Measurements from ENCODE around the gene RXFP3. TPM values are rescaled to one million over a fixed set of nuclear protein-coding genes. Genes with fewer than 3 reads are reported as not detected.

Gene RXFP3
- polyA plus RNA-seq, 1 donor (not counting 4 experiments of a cell fraction or from before 2014, with no cell fraction given): not detected

GRCh38 chr5:33980030-33980429, 43.8 kb downstream of the RXFP3 start:
- TF ChIP-seq EZH2 (IDR thresholded peaks at IDR 0.05; ENCODE audit: low read length): no peak
- no peak for TF ChIP-seq CTCF (optimal IDR thresholded peaks at IDR 0.05 in 1 of 3, IDR thresholded peaks at IDR 0.05 in 1 of 3, conservative IDR thresholded peaks at IDR 0.05 in 1 of 3; ENCODE audit: extremely low read depth in 1 of 3, insufficient read depth in 2 of 3, low read length in 3 of 3)
- dilution Hi-C loops (cut with MboI; ENCODE audit: extremely low pct_ligation_motif_present, low sequenced_read_pairs): no loop called here
- no peak for DNase-seq (ENCODE audit: low read depth, low spot score)
- no peaks in the 10 kb centered on the region for H3K79me2 ChIP-seq (ENCODE audit: control insufficient read depth, insufficient read depth, low read length)
- H3K4me2 ChIP-seq (ENCODE audit: control insufficient read depth, extremely low read depth, insufficient read depth, low read depth, low read length): no peak overlapping the region
- H3K9me1 ChIP-seq (ENCODE audit: control insufficient read depth, extremely low read depth, insufficient read depth, low read length): no peaks in the 10 kb centered on the region
- H3K9ac ChIP-seq (ENCODE audit: control insufficient read depth, extremely low read depth, insufficient read depth, low read length): no peak overlapping the region
- H3K9me3 ChIP-seq (ENCODE audit: control insufficient read depth, low read depth, low read length): no peaks in the 10 kb centered on the region
- no peak for FAIRE-seq
- no peak overlapping the region for H3K4me3 ChIP-seq (ENCODE audit: control insufficient read depth in 2 of 3, extremely low read depth in 1 of 3, insufficient read depth in 2 of 3, low read depth in 1 of 3, low read length in 3 of 3)
- H3K27me3 ChIP-seq (ENCODE audit: control insufficient read depth, extremely low read depth, insufficient read depth, low read length): peaks cover 10% of the 10 kb centered on the region
- no peaks in the 10 kb centered on the region for H3K4me1 ChIP-seq (ENCODE audit: control insufficient read depth, extremely low read depth, insufficient read depth, low read length)
- H4K20me1 ChIP-seq (ENCODE audit: control insufficient read depth, extremely low read depth, insufficient read depth, low read length): no peaks in the 10 kb centered on the region
- H3K27ac ChIP-seq (ENCODE audit: control insufficient read depth, insufficient read depth, low read length): no peak overlapping the region
- no peak overlapping the region for H2AFZ ChIP-seq (ENCODE audit: control insufficient read depth, low read length)
- no peaks in the 10 kb centered on the region for H3K36me3 ChIP-seq (ENCODE audit: control insufficient read depth in 2 of 2, extremely low read depth in 1 of 2, insufficient read depth in 2 of 2, low read length in 2 of 2)

GRCh38 chr5:33981408-33982162, 45.4 kb downstream of the RXFP3 start:
- FAIRE-seq (no peak), DNase-seq (ENCODE audit: low read depth, low spot score) (no peak)
- Histone ChIP-seq H4K20me1 (ENCODE audit: control insufficient read depth, extremely low read depth, insufficient read depth, low read length) (no peaks in the 10 kb centered on the region), H3K9me1 (ENCODE audit: control insufficient read depth, extremely low read depth, insufficient read depth, low read length) (no peaks in the 10 kb centered on the region), H3K27ac (ENCODE audit: control insufficient read depth, insufficient read depth, low read length) (no peak overlapping the region), H3K79me2 (ENCODE audit: control insufficient read depth, insufficient read depth, low read length) (no peaks in the 10 kb centered on the region), H3K27me3 (ENCODE audit: control insufficient read depth, extremely low read depth, insufficient read depth, low read length) (no peaks in the 10 kb centered on the region), H3K4me1 (ENCODE audit: control insufficient read depth, extremely low read depth, insufficient read depth, low read length) (no peaks in the 10 kb centered on the region), H3K36me3 (ENCODE audit: control insufficient read depth in 2 of 2, extremely low read depth in 1 of 2, insufficient read depth in 2 of 2, low read length in 2 of 2) (peaks cover 0 to 1% of the 10 kb centered on the region in 2 experiments), H3K9ac (ENCODE audit: control insufficient read depth, extremely low read depth, insufficient read depth, low read length) (no peak overlapping the region), H3K9me3 (ENCODE audit: control insufficient read depth, low read depth, low read length) (no peaks in the 10 kb centered on the region), H3K4me2 (ENCODE audit: control insufficient read depth, extremely low read depth, insufficient read depth, low read depth, low read length) (no peak overlapping the region), H3K4me3 (ENCODE audit: control insufficient read depth in 2 of 3, extremely low read depth in 1 of 3, insufficient read depth in 2 of 3, low read depth in 1 of 3, low read length in 3 of 3) (no peak overlapping the region), H2AFZ (ENCODE audit: control insufficient read depth, low read length) (no peak overlapping the region)
- no peak for TF ChIP-seq EZH2 (IDR thresholded peaks at IDR 0.05; ENCODE audit: low read length)
- no peak for TF ChIP-seq CTCF (optimal IDR thresholded peaks at IDR 0.05 in 1 of 3, IDR thresholded peaks at IDR 0.05 in 1 of 3, conservative IDR thresholded peaks at IDR 0.05 in 1 of 3; ENCODE audit: extremely low read depth in 1 of 3, insufficient read depth in 2 of 3, low read length in 3 of 3)
- dilution Hi-C loops (cut with MboI; ENCODE audit: extremely low pct_ligation_motif_present, low sequenced_read_pairs): no loop called here

Data from keratinocyte (primary cell).